OCI-LY7 (cell line): ENCODE data around the gene ATP5F1D.

Experiments used
- CTCF ChIP-seq: fragments of 200-600 bp; sonication (generic); conservative IDR thresholded peaks from 2 replicates; pipeline ENCODE4 v1.5.1; 2014; ENCODE audit warnings: mild to moderate bottlenecking, antibody characterized with exemption, low read length, moderate library complexity, mixed read lengths
- EZH2phosphoT487 ChIP-seq: fragments of 200-600 bp; sonication (generic); IDR thresholded peaks from 2 replicates; pipeline ENCODE4 v1.6.1; 2018; ENCODE audit warnings: low read depth, borderline replicate concordance, mild to moderate bottlenecking, mixed run types, antibody characterized with exemption, low read length, moderate library complexity, mixed read lengths

- TF ChIP-seq CTCF (peak; percentile 96), EZH2phosphoT487 (no peak)
Measured at GRCh38 chr19:1279782-1280341, 38.3 kb downstream of the ATP5F1D start.
